Urinary bladder (tissue), 4 donors: ENCODE measurements around the gene CAPN15. TPM values are rescaled to one million over a fixed set of nuclear protein-coding genes. Genes with fewer than 3 reads are reported as not detected.
"Not testable (repeated sequence)": the region's sequence is repeated elsewhere in the genome, so short reads cannot be mapped to it uniquely, and the experiment has no call there.

ENCODE experiments used
- DNase-seq: peaks from one replicate; pipeline ENCODE4 v3.0.0-alpha.2; 2015; ENCODE audit errors: extremely low spot score
- H3K27ac ChIP-seq: one replicate; pipeline ENCODE4 v1.5.1; 2013; ENCODE audit warnings: low read depth, mild to moderate bottlenecking, moderate library complexity
- H3K36me3 ChIP-seq: one replicate; pipeline ENCODE4 v1.6.1; 2013; ENCODE audit warnings: mild to moderate bottlenecking, moderate library complexity; ENCODE audit not compliant: insufficient read depth
- H3K4me1 ChIP-seq: one replicate; pipeline ENCODE4 v1.6.1; 2013; ENCODE audit warnings: mild to moderate bottlenecking, moderate library complexity; ENCODE audit not compliant: insufficient read depth
- H3K4me3 ChIP-seq: one replicate; pipeline ENCODE4 v1.5.1; 2013; ENCODE audit warnings: low read depth, low read length
- WGBS: extraction: QIAGEN DNeasy Blood & Tissue Kit; methylation state at CpG from one replicate; pipeline ENCODE4 v1.1.7; 2013; 5-methylcytosine and 5-hydroxymethylcytosine counted together
- polyA plus RNA-seq: library from polyadenylated mRNA; stranded (reverse); fragments of 200-250 nt; gene quantifications from one replicate; pipeline ENCODE4 v1.2.3, GENCODE V29; 2013
- small RNA-seq: library from RNA; depleted of rRNA; stranded (forward); fragments of <200 nt; gene quantifications from one replicate; pipeline ENCODE3, GENCODE V24; 2014
- total RNA-seq: library from RNA; depleted of rRNA; stranded (reverse); fragments of >200 nt; gene quantifications from one replicate; pipeline ENCODE4 v1.2.3, GENCODE V29; 2014
- donor health status: healthy with polysubstance abuse.
- donor health status: healthy.

CAPN15 gene
- total and polyA plus RNA-seq, 2 donors = 12.7 to 30.3 TPM

- DNase-seq = no peak
- H3K36me3 ChIP-seq = no peaks in the 10 kb centered on the region
- H3K27ac ChIP-seq = no peak overlapping the region
- no peaks in the 10 kb centered on the region for H3K4me1 ChIP-seq
- WGBS = 80% methylated on average over 9 of the region's 9 CpGs
- no peak overlapping the region for H3K4me3 ChIP-seq
These were observed 65.9 kb downstream of the CAPN15 start for GRCh38 chr16:593406-593805.

GRCh38 chr16:593807-594206 lies 66.3 kb downstream of the CAPN15 start:
- no peak overlapping the region for H3K4me3 ChIP-seq
- H3K27ac ChIP-seq = no peak overlapping the region
- 85% methylated on average over 16 of the region's 16 CpGs for WGBS
- no peaks in the 10 kb centered on the region for H3K36me3 ChIP-seq
- no peak for DNase-seq
- no peaks in the 10 kb centered on the region for H3K4me1 ChIP-seq

GRCh38 chr16:595094-595528 lies 67.6 kb downstream of the CAPN15 start:
- Histone ChIP-seq H3K27ac (no peak overlapping the region), H3K36me3 (no peaks in the 10 kb centered on the region), H3K4me3 (no peak overlapping the region), H3K4me1 (no peaks in the 10 kb centered on the region)
- WGBS = 86% methylated on average over 18 of the region's 18 CpGs
- no peak for DNase-seq

- 89% methylated on average over 34 of the region's 34 CpGs for WGBS
- Histone ChIP-seq H3K36me3 (no peaks in the 10 kb centered on the region), H3K27ac (no peak overlapping the region), H3K4me1 (no peaks in the 10 kb centered on the region), H3K4me3 (no peak overlapping the region)
- no peak for DNase-seq
These were observed 68.6 kb downstream of the CAPN15 start for GRCh38 chr16:595942-596735.

- 95% methylated on average over 12 of the region's 12 CpGs for WGBS
These were observed 69.2 kb downstream of the CAPN15 start for GRCh38 chr16:596736-597060.

GRCh38 chr16:597655-598054 lies 70.1 kb downstream of the CAPN15 start:
- DNase-seq, H3K36me3 ChIP-seq, H3K27ac ChIP-seq, H3K4me1 ChIP-seq, H3K4me3 ChIP-seq: not testable (repeated sequence)
- 96% methylated on average over 7 of the region's 7 CpGs for WGBS

More at GRCh38 chr16:596736-597060, 69.2 kb downstream of the CAPN15 start:
- no peak overlapping the region for H3K27ac ChIP-seq
- H3K4me1 ChIP-seq = no peaks in the 10 kb centered on the region
- no peak for DNase-seq
- no peaks in the 10 kb centered on the region for H3K36me3 ChIP-seq
- H3K4me3 ChIP-seq = no peak overlapping the region

GRCh38 chr16:598823-599739 lies 71.6 kb downstream of the CAPN15 start:
- Histone ChIP-seq H3K36me3 (no peaks in the 10 kb centered on the region), H3K4me3 (no peak overlapping the region), H3K4me1 (no peaks in the 10 kb centered on the region), H3K27ac (no peak overlapping the region)
- 97% methylated on average over 43 of the region's 43 CpGs for WGBS
- DNase-seq = no peak

- no peak overlapping the region for H3K4me3 ChIP-seq
- no peaks in the 10 kb centered on the region for H3K4me1 ChIP-seq
- H3K27ac ChIP-seq = no peak overlapping the region
- H3K36me3 ChIP-seq = no peaks in the 10 kb centered on the region
- 58% methylated on average over 7 of the region's 7 CpGs for WGBS
- DNase-seq = no peak
These were observed 73.3 kb downstream of the CAPN15 start for GRCh38 chr16:600781-601180.

- 86% methylated on average over 5 of the region's 5 CpGs for WGBS
- no peaks in the 10 kb centered on the region for H3K36me3 ChIP-seq
- H3K4me1 ChIP-seq = no peaks in the 10 kb centered on the region
- H3K4me3 ChIP-seq = no peak overlapping the region
- H3K27ac ChIP-seq = no peak overlapping the region
- no peak for DNase-seq
These were observed 76.4 kb downstream of the CAPN15 start for GRCh38 chr16:603933-604332.

Small RNA genes within 50 kb of the gene (small RNA-seq; reads per million reads assigned to genes)
- 0.53 reads per million, percentile 49 among the genes with 10 or more reads in this experiment for gene MIR3176
- gene MIR5587 = not detected
- gene Z98883.1 = not detected

Other genes starting within 250 kb of the CAPN15 start
- gene ARHGDIG, start 247.1 kb upstream of the CAPN15 start, total RNA-seq = 2.3 TPM
- gene ARHGDIG, start 247.1 kb upstream of the CAPN15 start, polyA plus RNA-seq = 0.95 TPM
- gene PDIA2, start 244.5 kb upstream of the CAPN15 start, total RNA-seq = 1.1 TPM
- 0.19 TPM for gene PDIA2, start 244.5 kb upstream of the CAPN15 start, polyA plus RNA-seq
- 9.9 TPM for gene AXIN1, start 175.0 kb upstream of the CAPN15 start, total RNA-seq
- gene AXIN1, start 175.0 kb upstream of the CAPN15 start, polyA plus RNA-seq = 25.0 TPM
- 20.3 TPM for gene MRPL28, start 157.2 kb upstream of the CAPN15 start, total RNA-seq
- gene MRPL28, start 157.2 kb upstream of the CAPN15 start, polyA plus RNA-seq = 81.1 TPM
- gene PGAP6, start 145.7 kb upstream of the CAPN15 start, total RNA-seq = 15.9 TPM
- gene PGAP6, start 145.7 kb upstream of the CAPN15 start, polyA plus RNA-seq = 53.8 TPM
- gene NME4, start 130.5 kb upstream of the CAPN15 start, total RNA-seq = 29.0 TPM
- 246 TPM for gene NME4, start 130.5 kb upstream of the CAPN15 start, polyA plus RNA-seq
- gene DECR2, start 125.8 kb upstream of the CAPN15 start, total RNA-seq = 5.3 TPM
- 20.6 TPM for gene DECR2, start 125.8 kb upstream of the CAPN15 start, polyA plus RNA-seq
- gene RAB11FIP3, start 102.1 kb upstream of the CAPN15 start, total RNA-seq = 16.8 TPM
- 57.0 TPM for gene RAB11FIP3, start 102.1 kb upstream of the CAPN15 start, polyA plus RNA-seq
- gene PRR35, start 32.7 kb downstream of the CAPN15 start, total RNA-seq = not detected
- not detected for gene PRR35, start 32.7 kb downstream of the CAPN15 start, polyA plus RNA-seq
- gene NHLRC4, start 39.3 kb downstream of the CAPN15 start, total RNA-seq = 1.0 TPM
- 1.8 TPM for gene NHLRC4, start 39.3 kb downstream of the CAPN15 start, polyA plus RNA-seq
- gene PIGQ, start 42.3 kb downstream of the CAPN15 start, total RNA-seq = 11.8 TPM
- gene PIGQ, start 42.3 kb downstream of the CAPN15 start, polyA plus RNA-seq = 39.0 TPM
- gene RAB40C, start 62.4 kb downstream of the CAPN15 start, total RNA-seq = 6.9 TPM
- gene RAB40C, start 62.4 kb downstream of the CAPN15 start, polyA plus RNA-seq = 30.9 TPM
- 0.37 TPM for gene WFIKKN1, start 103.3 kb downstream of the CAPN15 start, total RNA-seq
- 0.30 TPM for gene WFIKKN1, start 103.3 kb downstream of the CAPN15 start, polyA plus RNA-seq
- 26.7 TPM for gene METTL26, start 108.6 kb downstream of the CAPN15 start, total RNA-seq
- gene METTL26, start 108.6 kb downstream of the CAPN15 start, polyA plus RNA-seq = 135 TPM
- 5.1 TPM for gene MCRIP2, start 114.1 kb downstream of the CAPN15 start, total RNA-seq
- 42.6 TPM for gene MCRIP2, start 114.1 kb downstream of the CAPN15 start, polyA plus RNA-seq
- gene WDR90, start 121.7 kb downstream of the CAPN15 start, total RNA-seq = 15.8 TPM
- gene WDR90, start 121.7 kb downstream of the CAPN15 start, polyA plus RNA-seq = 21.9 TPM
- 26.0 TPM for gene RHOT2, start 140.4 kb downstream of the CAPN15 start, total RNA-seq
- 103 TPM for gene RHOT2, start 140.4 kb downstream of the CAPN15 start, polyA plus RNA-seq
- 0.95 TPM for gene RHBDL1, start 148.0 kb downstream of the CAPN15 start, total RNA-seq
- 1.3 TPM for gene RHBDL1, start 148.0 kb downstream of the CAPN15 start, polyA plus RNA-seq
- 29.4 TPM for gene STUB1, start 152.7 kb downstream of the CAPN15 start, total RNA-seq
- 132 TPM for gene STUB1, start 152.7 kb downstream of the CAPN15 start, polyA plus RNA-seq
- 28.3 TPM for gene JMJD8, start 156.6 kb downstream of the CAPN15 start, total RNA-seq
- gene JMJD8, start 156.6 kb downstream of the CAPN15 start, polyA plus RNA-seq = 91.4 TPM
- 2.7 TPM for gene WDR24, start 162.7 kb downstream of the CAPN15 start, total RNA-seq
- 12.9 TPM for gene WDR24, start 162.7 kb downstream of the CAPN15 start, polyA plus RNA-seq
- gene FBXL16, start 178.1 kb downstream of the CAPN15 start, total RNA-seq = 0.26 TPM
- 0.68 TPM for gene FBXL16, start 178.1 kb downstream of the CAPN15 start, polyA plus RNA-seq
- 14.5 TPM for gene METRN, start 187.4 kb downstream of the CAPN15 start, total RNA-seq
- gene METRN, start 187.4 kb downstream of the CAPN15 start, polyA plus RNA-seq = 42.9 TPM
- 7.9 TPM for gene ANTKMT, start 193.4 kb downstream of the CAPN15 start, total RNA-seq
- gene ANTKMT, start 193.4 kb downstream of the CAPN15 start, polyA plus RNA-seq = 29.3 TPM
- gene CCDC78, start 198.7 kb downstream of the CAPN15 start, total RNA-seq = 0.74 TPM
- gene CCDC78, start 198.7 kb downstream of the CAPN15 start, polyA plus RNA-seq = 0.49 TPM
- 1.1 TPM for gene HAGHL, start 199.4 kb downstream of the CAPN15 start, total RNA-seq
- 3.5 TPM for gene HAGHL, start 199.4 kb downstream of the CAPN15 start, polyA plus RNA-seq
- 33.4 TPM for gene CIAO3, start 213.3 kb downstream of the CAPN15 start, total RNA-seq
- 26.6 TPM for gene CIAO3, start 213.3 kb downstream of the CAPN15 start, polyA plus RNA-seq
- gene MSLN, start 233.0 kb downstream of the CAPN15 start, total RNA-seq = 0.74 TPM
- 0.41 TPM for gene MSLN, start 233.0 kb downstream of the CAPN15 start, polyA plus RNA-seq